ENCODE results near the gene CASQ1. TPM values are rescaled to one million over a fixed set of nuclear protein-coding genes. Genes with fewer than 3 reads are reported as not detected.

The CASQ1 gene
- total RNA-seq, 4 donors from 2014 or later, result 2.9 to 4.9 (median 4.6) TPM

GRCh38 chr1:160220301-160220700 lies 29.9 kb downstream of the CASQ1 start:
- peaks cover 35 to 50% (median 45%) of the 10 kb centered on the region in 4 donors for H3K4me1 ChIP-seq
- H3K9me3 ChIP-seq, result no peaks in the 10 kb centered on the region
- no peak for DNase-seq (ENCODE audit: extremely low spot score)
- H3K27ac ChIP-seq (replicated peaks in 1 of 4), result peak overlapping the region; percentile 60 to 79 (median 76)
- intact Hi-C loops (cut with DNase I), result loop anchor here (2.0 kb wide), 2 partner anchors 28 to 120 kb away; no protein-coding TSS in a partner anchor
- no peak for TF ChIP-seq EP300 (IDR thresholded peaks at IDR 0.05)
- no peak for TF ChIP-seq CTCF (IDR thresholded peaks at IDR 0.05)
- no peak for TF ChIP-seq POLR2A (IDR thresholded peaks at IDR 0.05; ENCODE audit: low read depth)
- TF ChIP-seq POLR2AphosphoS5 (IDR thresholded peaks at IDR 0.05), result no peak
- no peak overlapping the region for H3K4me3 ChIP-seq
- H3K36me3 ChIP-seq, result peaks cover 67 to 98% (median 97%) of the 10 kb centered on the region in 4 donors
- H3K27me3 ChIP-seq, result no peaks in the 10 kb centered on the region
- 91% methylated on average over 2 of the region's 2 CpGs for WGBS

- no peaks in the 10 kb centered on the region for H3K27me3 ChIP-seq
- H3K9me3 ChIP-seq, result no peaks in the 10 kb centered on the region
- intact Hi-C loops (cut with DNase I), result loop anchor here (2.0 kb wide), 2 partner anchors 28 to 120 kb away; no protein-coding TSS in a partner anchor
- no peak for TF ChIP-seq POLR2AphosphoS5 (IDR thresholded peaks at IDR 0.05)
- no peak for TF ChIP-seq POLR2A (IDR thresholded peaks at IDR 0.05; ENCODE audit: low read depth)
- TF ChIP-seq CTCF (IDR thresholded peaks at IDR 0.05), result no peak
- no peak for TF ChIP-seq EP300 (IDR thresholded peaks at IDR 0.05)
- no peak for DNase-seq (ENCODE audit: extremely low spot score)
- H3K36me3 ChIP-seq, result peaks cover 64 to 98% (median 96%) of the 10 kb centered on the region in 4 donors
- H3K4me3 ChIP-seq, result no peak overlapping the region
- H3K4me1 ChIP-seq, result peaks cover 35 to 46% (median 43%) of the 10 kb centered on the region in 4 donors
- H3K27ac ChIP-seq (replicated peaks in 1 of 4), result peak overlapping the region in 1 of 4 donors; percentile 75
Observed at GRCh38 chr1:160221089-160221488, 30.7 kb downstream of the CASQ1 start.

- H3K4me1 ChIP-seq, result peaks cover 29 to 33% (median 31%) of the 10 kb centered on the region in 4 donors
- intact Hi-C loops (cut with DNase I), result no loop called here
- 94% methylated on average over 3 of the region's 3 CpGs for WGBS
- no peak for DNase-seq (ENCODE audit: extremely low spot score)
- peaks cover 52 to 99% (median 95%) of the 10 kb centered on the region in 4 donors for H3K36me3 ChIP-seq
- no peak overlapping the region for H3K27ac ChIP-seq (replicated peaks in 1 of 4)
- H3K9me3 ChIP-seq, result no peaks in the 10 kb centered on the region
- TF ChIP-seq POLR2AphosphoS5 (IDR thresholded peaks at IDR 0.05) (no peak), CTCF (IDR thresholded peaks at IDR 0.05) (no peak), POLR2A (IDR thresholded peaks at IDR 0.05; ENCODE audit: low read depth) (no peak), EP300 (IDR thresholded peaks at IDR 0.05) (no peak)
- H3K4me3 ChIP-seq, result no peak overlapping the region
- no peaks in the 10 kb centered on the region for H3K27me3 ChIP-seq
Observed at GRCh38 chr1:160222546-160222945, 32.2 kb downstream of the CASQ1 start.

GRCh38 chr1:160224606-160225005 lies 34.2 kb downstream of the CASQ1 start:
- no peak for DNase-seq (ENCODE audit: extremely low spot score)
- peaks cover 57 to 99% (median 95%) of the 10 kb centered on the region in 4 donors for H3K36me3 ChIP-seq
- no peaks in the 10 kb centered on the region for H3K27me3 ChIP-seq
- peaks cover 8 to 12% (median 10%) of the 10 kb centered on the region in 4 donors for H3K4me1 ChIP-seq
- no peak overlapping the region for H3K4me3 ChIP-seq
- H3K27ac ChIP-seq (replicated peaks in 1 of 4), result no peak overlapping the region
- no peaks in the 10 kb centered on the region for H3K9me3 ChIP-seq
- intact Hi-C loops (cut with DNase I), result no loop called here
- WGBS, result 83% methylated on average over 2 of the region's 2 CpGs
- TF ChIP-seq CTCF (IDR thresholded peaks at IDR 0.05) (no peak), EP300 (IDR thresholded peaks at IDR 0.05) (no peak), POLR2AphosphoS5 (IDR thresholded peaks at IDR 0.05) (no peak), POLR2A (IDR thresholded peaks at IDR 0.05; ENCODE audit: low read depth) (no peak)

- no peaks in the 10 kb centered on the region for H3K27me3 ChIP-seq
- peaks cover under 1 to 6% (median 4%) of the 10 kb centered on the region in 4 donors for H3K4me1 ChIP-seq
- H3K27ac ChIP-seq (replicated peaks in 1 of 4), result no peak overlapping the region
- peaks cover 62 to 99% (median 95%) of the 10 kb centered on the region in 4 donors for H3K36me3 ChIP-seq
- no peak for DNase-seq (ENCODE audit: extremely low spot score)
- no peak overlapping the region for H3K4me3 ChIP-seq
- 89% methylated on average over 2 of the region's 2 CpGs for WGBS
- no peaks in the 10 kb centered on the region for H3K9me3 ChIP-seq
- intact Hi-C loops (cut with DNase I), result no loop called here
- TF ChIP-seq CTCF (IDR thresholded peaks at IDR 0.05), result no peak
- no peak for TF ChIP-seq EP300 (IDR thresholded peaks at IDR 0.05)
- no peak for TF ChIP-seq POLR2AphosphoS5 (IDR thresholded peaks at IDR 0.05)
- no peak for TF ChIP-seq POLR2A (IDR thresholded peaks at IDR 0.05; ENCODE audit: low read depth)
Observed at GRCh38 chr1:160225345-160225744, 35.0 kb downstream of the CASQ1 start.

Measured in esophagus muscularis mucosa (tissue), 4 donors.